ENCODE data around the gene JRKL. TPM values are rescaled to one million over a fixed set of nuclear protein-coding genes. Genes with fewer than 3 reads are reported as not detected.

The JRKL gene
- polyA plus RNA-seq, 3 donors, result 1.3 to 2.0 (median 1.9) TPM

DNA sequence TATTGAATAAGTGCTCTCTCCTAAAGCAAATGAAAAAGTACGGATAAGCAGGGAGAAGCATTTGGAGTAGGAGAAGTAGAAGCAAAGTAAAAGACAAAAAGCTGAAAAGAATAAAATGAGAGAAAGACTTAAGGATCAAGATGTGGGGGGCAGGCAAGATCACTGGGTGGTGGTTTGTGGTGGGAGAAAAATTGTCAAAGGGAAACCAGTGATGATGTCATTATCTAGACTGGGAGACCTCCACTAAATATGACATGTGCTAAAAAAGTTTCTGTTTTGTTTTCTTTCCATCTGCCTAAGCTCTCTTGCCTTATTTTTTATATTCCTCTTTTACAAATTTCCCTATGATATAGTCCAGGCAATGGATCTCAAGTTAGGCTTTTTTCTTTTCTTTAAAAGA lies 32.0 kb upstream of the JRKL start:
- no peaks in the 10 kb centered on the region for H3K79me2 ChIP-seq (ENCODE audit: insufficient read depth, low read length)
- H3K4me3 ChIP-seq (replicated peaks in 1 of 3; ENCODE audit: low read depth in 2 of 3, low read length in 3 of 3), result no peak overlapping the region
- peaks cover 57 to 58% of the 10 kb centered on the region in 2 donors for H3K36me3 Mint-ChIP-seq
- no peak overlapping the region for H2AFZ ChIP-seq (ENCODE audit: insufficient read depth, low read depth, low read length, poor library complexity, severe bottlenecking)
- no peak overlapping the region for H3K4me2 ChIP-seq (replicated peaks; ENCODE audit: extremely low read depth, low read length, poor library complexity, severe bottlenecking)
- no peaks in the 10 kb centered on the region for H4K20me1 ChIP-seq (ENCODE audit: insufficient read depth, low read length)
- no peaks in the 10 kb centered on the region for H3K9me3 Mint-ChIP-seq
- H3K4me1 Mint-ChIP-seq, result no peaks in the 10 kb centered on the region
- no peaks in the 10 kb centered on the region for H3K27me3 ChIP-seq (ENCODE audit: control insufficient read depth in 2 of 2, insufficient read depth in 2 of 2, low read length in 2 of 2)
- 100% methylated on average over 1 of the region's 1 CpG for WGBS (ENCODE audit: insufficient coverage)
- intact Hi-C loops (cut with micrococcal nuclease), result no loop called here
- H3K9ac ChIP-seq (ENCODE audit: insufficient read depth, low read length, poor library complexity, severe bottlenecking), result no peak overlapping the region
- no peak overlapping the region for H3K27ac Mint-ChIP-seq
- no peak for DNase-seq
- no peak overlapping the region for H3K27ac ChIP-seq (ENCODE audit: low read depth in 1 of 2, low read length in 2 of 2)
- no peaks in the 10 kb centered on the region for H3K27me3 Mint-ChIP-seq (ENCODE audit: low read depth in 3 of 3)
- H3K4me3 Mint-ChIP-seq, result no peak overlapping the region
- TF ChIP-seq, protein P1, sequence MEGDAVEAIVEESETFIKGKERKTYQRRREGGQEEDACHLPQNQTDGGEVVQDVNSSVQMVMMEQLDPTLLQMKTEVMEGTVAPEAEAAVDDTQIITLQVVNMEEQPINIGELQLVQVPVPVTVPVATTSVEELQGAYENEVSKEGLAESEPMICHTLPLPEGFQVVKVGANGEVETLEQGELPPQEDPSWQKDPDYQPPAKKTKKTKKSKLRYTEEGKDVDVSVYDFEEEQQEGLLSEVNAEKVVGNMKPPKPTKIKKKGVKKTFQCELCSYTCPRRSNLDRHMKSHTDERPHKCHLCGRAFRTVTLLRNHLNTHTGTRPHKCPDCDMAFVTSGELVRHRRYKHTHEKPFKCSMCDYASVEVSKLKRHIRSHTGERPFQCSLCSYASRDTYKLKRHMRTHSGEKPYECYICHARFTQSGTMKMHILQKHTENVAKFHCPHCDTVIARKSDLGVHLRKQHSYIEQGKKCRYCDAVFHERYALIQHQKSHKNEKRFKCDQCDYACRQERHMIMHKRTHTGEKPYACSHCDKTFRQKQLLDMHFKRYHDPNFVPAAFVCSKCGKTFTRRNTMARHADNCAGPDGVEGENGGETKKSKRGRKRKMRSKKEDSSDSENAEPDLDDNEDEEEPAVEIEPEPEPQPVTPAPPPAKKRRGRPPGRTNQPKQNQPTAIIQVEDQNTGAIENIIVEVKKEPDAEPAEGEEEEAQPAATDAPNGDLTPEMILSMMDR (IDR thresholded peaks at IDR 0.05), result no peak
- H3K36me3 ChIP-seq (replicated peaks in 1 of 2; ENCODE audit: control insufficient read depth in 1 of 2, insufficient read depth in 2 of 2, low read length in 2 of 2), result peaks cover 43 to 84% of the 10 kb centered on the region in 2 donors
- no peaks in the 10 kb centered on the region for H3K4me1 ChIP-seq (ENCODE audit: control insufficient read depth in 1 of 2, insufficient read depth in 2 of 2, low read length in 2 of 2)
- no peaks in the 10 kb centered on the region for H3K9me3 ChIP-seq (replicated peaks in 1 of 2; ENCODE audit: control insufficient read depth in 1 of 2, insufficient read depth in 1 of 2, low read length in 2 of 2)

DNA sequence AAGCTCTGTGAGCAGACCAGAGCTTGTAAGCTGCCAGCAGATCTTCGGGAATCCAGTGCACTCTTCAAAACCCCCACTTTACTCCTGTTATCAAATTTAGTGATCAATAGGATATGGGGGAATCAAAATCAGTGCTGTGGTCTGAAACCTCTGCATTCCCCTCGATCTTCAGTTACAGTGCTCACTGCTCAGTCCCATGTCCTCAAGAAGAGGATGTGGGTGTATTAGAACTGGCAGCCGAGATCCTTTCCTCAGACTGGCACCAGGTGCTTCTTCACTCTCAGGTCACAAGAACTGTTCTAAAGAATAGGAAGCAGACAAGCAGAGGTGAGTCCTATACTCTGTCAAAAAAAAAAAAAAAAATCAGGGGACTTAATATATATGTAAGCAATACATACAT lies 31.5 kb upstream of the JRKL start:
- Histone ChIP-seq H3K9ac (ENCODE audit: insufficient read depth, low read length, poor library complexity, severe bottlenecking) (no peak overlapping the region), H3K27ac (ENCODE audit: low read depth in 1 of 2, low read length in 2 of 2) (no peak overlapping the region), H3K27me3 (ENCODE audit: control insufficient read depth in 2 of 2, insufficient read depth in 2 of 2, low read length in 2 of 2) (no peaks in the 10 kb centered on the region), H2AFZ (ENCODE audit: insufficient read depth, low read depth, low read length, poor library complexity, severe bottlenecking) (no peak overlapping the region), H3K9me3 (replicated peaks in 1 of 2; ENCODE audit: control insufficient read depth in 1 of 2, insufficient read depth in 1 of 2, low read length in 2 of 2) (no peaks in the 10 kb centered on the region), H4K20me1 (ENCODE audit: insufficient read depth, low read length) (no peaks in the 10 kb centered on the region), H3K36me3 (replicated peaks in 1 of 2; ENCODE audit: control insufficient read depth in 1 of 2, insufficient read depth in 2 of 2, low read length in 2 of 2) (peaks cover 42 to 88% of the 10 kb centered on the region in 2 donors), H3K4me2 (replicated peaks; ENCODE audit: extremely low read depth, low read length, poor library complexity, severe bottlenecking) (no peak overlapping the region), H3K79me2 (ENCODE audit: insufficient read depth, low read length) (no peaks in the 10 kb centered on the region), H3K4me1 (ENCODE audit: control insufficient read depth in 1 of 2, insufficient read depth in 2 of 2, low read length in 2 of 2) (no peaks in the 10 kb centered on the region), H3K4me3 (replicated peaks in 1 of 3; ENCODE audit: low read depth in 2 of 3, low read length in 3 of 3) (no peak overlapping the region)
- no peaks in the 10 kb centered on the region for H3K9me3 Mint-ChIP-seq
- DNase-seq, result no peak
- no peaks in the 10 kb centered on the region for H3K4me1 Mint-ChIP-seq
- no CpG with 5 or more reads among the region's 3 CpGs for WGBS (ENCODE audit: insufficient coverage)
- H3K27ac Mint-ChIP-seq, result peak overlapping the region in 2 of 7 donors; percentile 42 to 51
- H3K36me3 Mint-ChIP-seq, result peaks cover 59 to 64% of the 10 kb centered on the region in 2 donors
- TF ChIP-seq, protein P1 (IDR thresholded peaks at IDR 0.05), result no peak
- no peak overlapping the region for H3K4me3 Mint-ChIP-seq
- no peaks in the 10 kb centered on the region for H3K27me3 Mint-ChIP-seq (ENCODE audit: low read depth in 3 of 3)
- intact Hi-C loops (cut with micrococcal nuclease), result no loop called here
